BLaER1 (cell line): ENCODE results near the gene NTM.

ENCODE experiments used
- H3K27ac ChIP-seq: shearing (Covaris generic); formaldehyde crosslinking; 2 replicates; pipeline ENCODE4 v1.8.1; 2022
- H3K27me3 ChIP-seq: shearing (Covaris generic); formaldehyde crosslinking; 2 replicates; pipeline ENCODE4 v1.8.1; 2022
- H3K36me3 ChIP-seq: shearing (Covaris generic); formaldehyde crosslinking; 2 replicates; pipeline ENCODE4 v1.8.1; 2022
- H3K4me1 ChIP-seq: shearing (Covaris generic); formaldehyde crosslinking; 2 replicates; pipeline ENCODE4 v1.8.1; 2022
- H3K4me2 ChIP-seq: shearing (Covaris generic); formaldehyde crosslinking; 2 replicates; pipeline ENCODE4 v1.8.1; 2022
- H3K4me3 ChIP-seq: shearing (Covaris generic); formaldehyde crosslinking; 2 replicates; pipeline ENCODE4 v1.8.1; 2022
- H3K9ac ChIP-seq: shearing (Covaris generic); formaldehyde crosslinking; 2 replicates; pipeline ENCODE4 v1.8.1; 2022
- H3K9me3 ChIP-seq: shearing (Covaris generic); formaldehyde crosslinking; 2 replicates; pipeline ENCODE4 v1.8.1; 2022
- H4K20me1 ChIP-seq: shearing (Covaris generic); formaldehyde crosslinking; 2 replicates; pipeline ENCODE4 v1.8.1; 2022
- Cebpa-rat ChIP-seq: shearing (Covaris generic); IDR thresholded peaks from 2 replicates; pipeline ENCODE4 v1.8.1; 2022

NTM gene

DNA sequence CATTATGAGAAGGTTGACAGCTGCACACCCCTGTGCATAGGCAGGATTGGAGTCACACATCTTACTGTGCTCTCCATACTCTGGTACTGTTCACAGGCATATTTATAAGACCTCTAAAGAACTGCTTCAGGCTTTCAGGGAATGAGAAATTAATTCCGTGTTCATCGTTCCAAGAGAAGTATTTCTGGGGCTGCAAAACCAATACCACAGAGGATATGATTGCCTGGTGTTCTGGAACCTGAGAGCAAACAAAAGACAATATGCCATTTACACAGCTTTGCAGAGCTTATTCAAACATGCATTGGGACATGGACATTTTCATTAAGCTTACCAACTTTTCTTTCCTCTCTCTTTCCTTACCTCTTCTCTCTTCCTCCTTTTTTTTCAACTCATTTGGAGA is 388.7 kb downstream of the NTM start:
- no peak overlapping the region for H3K4me3 ChIP-seq
- H3K9me3 ChIP-seq: no peaks in the 10 kb centered on the region
- no peaks in the 10 kb centered on the region for H3K36me3 ChIP-seq
- H3K27ac ChIP-seq: no peak overlapping the region
- H3K4me2 ChIP-seq: no peak overlapping the region
- H3K4me1 ChIP-seq: no peaks in the 10 kb centered on the region
- H3K27me3 ChIP-seq: no peaks in the 10 kb centered on the region
- H4K20me1 ChIP-seq: no peaks in the 10 kb centered on the region
- no peak for TF ChIP-seq Cebpa-rat
- no peak overlapping the region for H3K9ac ChIP-seq

DNA sequence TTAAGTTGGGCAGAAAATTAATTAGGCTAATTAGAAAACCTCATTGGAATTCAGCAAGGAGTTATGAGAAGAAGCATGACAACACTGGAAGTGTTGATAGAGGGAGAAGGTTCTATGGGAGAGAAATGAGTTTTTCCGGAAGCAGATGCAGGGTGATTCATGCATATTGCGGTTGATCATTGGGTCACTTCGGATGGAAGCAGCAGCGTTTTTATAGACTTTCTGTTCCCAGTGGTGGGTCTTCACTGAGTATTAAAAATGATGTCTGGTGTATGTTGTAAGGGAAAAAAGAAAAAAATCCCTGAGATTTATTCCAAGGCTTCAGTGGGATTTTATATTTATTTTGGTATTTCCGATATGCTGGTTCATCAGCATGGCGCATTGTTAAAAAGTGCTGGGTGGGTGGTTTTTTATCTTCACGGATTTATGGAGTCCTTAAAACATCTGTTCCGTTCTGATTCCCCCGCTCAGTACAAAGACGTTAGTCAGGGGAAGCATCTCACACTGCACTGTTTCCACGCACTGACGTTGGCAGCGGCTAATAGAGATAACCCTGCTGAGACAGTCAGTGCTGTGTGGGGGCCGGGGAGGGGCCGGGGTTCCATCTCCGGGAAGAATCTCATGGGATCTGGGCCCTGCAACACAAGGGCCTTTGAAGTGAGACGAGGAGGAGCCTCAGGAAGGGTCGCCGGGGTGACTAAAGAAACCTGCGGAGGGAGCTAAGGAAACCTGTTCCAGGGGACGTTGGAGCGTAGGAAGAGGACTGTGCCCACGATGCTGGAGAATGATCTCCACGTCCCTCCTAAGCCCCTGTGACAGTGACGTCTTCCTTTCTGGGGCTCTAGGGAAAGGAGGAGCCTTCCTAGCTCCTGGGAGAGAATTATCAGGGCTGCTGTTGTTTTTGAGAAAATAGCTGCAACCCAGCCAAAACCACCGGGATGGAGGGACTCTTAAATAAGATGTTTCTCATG is 390.0 kb downstream of the NTM start:
- H3K9ac ChIP-seq: no peak overlapping the region

DNA sequence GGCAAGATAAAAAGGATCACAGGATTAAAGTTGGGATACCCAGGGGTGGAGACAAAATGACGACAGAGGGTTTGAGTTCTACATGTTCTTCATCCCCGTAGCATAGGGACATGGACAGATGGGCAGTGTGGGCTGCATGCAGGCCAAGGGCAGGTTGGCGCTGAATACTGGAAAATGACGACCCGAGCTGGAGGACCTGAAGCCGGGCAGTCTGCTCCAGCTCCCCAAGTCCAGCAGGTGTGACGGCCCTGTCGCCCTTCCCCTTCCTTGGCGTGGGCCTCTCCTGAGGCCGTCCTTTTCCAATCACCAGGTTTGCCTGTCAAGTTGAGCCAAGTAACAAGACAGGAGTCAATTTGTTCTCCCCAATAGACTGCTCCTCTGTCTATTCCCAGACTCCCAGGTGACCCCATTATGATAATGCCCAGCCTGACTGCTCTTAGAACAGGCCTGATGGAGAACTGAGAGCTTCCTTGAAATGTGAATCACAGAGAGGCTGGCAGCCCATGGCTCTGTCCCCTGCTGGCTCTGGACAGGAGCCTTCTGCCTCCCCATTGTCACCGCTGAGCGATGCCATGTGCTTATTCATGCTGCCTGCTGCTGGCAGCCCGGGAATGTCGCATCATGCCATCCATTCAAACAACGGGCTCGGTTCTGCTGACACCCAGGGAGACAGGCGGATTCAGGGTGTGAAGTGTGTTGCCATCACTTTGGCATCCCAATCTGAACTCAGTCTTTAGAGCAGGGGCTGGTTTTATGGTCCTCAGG is 392.1 kb downstream of the NTM start:
- Histone ChIP-seq H3K36me3 (no peaks in the 10 kb centered on the region), H3K4me1 (no peaks in the 10 kb centered on the region), H3K4me3 (no peak overlapping the region), H3K9ac (no peak overlapping the region), H3K27me3 (no peaks in the 10 kb centered on the region), H3K27ac (no peak overlapping the region), H3K4me2 (no peak overlapping the region), H4K20me1 (no peaks in the 10 kb centered on the region), H3K9me3 (no peaks in the 10 kb centered on the region)
- TF ChIP-seq Cebpa-rat: no peak

More for the DNA sequence above, 390.0 kb downstream of the NTM start:
- Histone ChIP-seq H3K9me3 (no peaks in the 10 kb centered on the region), H3K27me3 (no peaks in the 10 kb centered on the region), H3K4me2 (no peak overlapping the region), H3K36me3 (no peaks in the 10 kb centered on the region), H3K4me1 (no peaks in the 10 kb centered on the region), H3K27ac (no peak overlapping the region), H4K20me1 (no peaks in the 10 kb centered on the region), H3K4me3 (no peak overlapping the region)
- no peak for TF ChIP-seq Cebpa-rat

DNA sequence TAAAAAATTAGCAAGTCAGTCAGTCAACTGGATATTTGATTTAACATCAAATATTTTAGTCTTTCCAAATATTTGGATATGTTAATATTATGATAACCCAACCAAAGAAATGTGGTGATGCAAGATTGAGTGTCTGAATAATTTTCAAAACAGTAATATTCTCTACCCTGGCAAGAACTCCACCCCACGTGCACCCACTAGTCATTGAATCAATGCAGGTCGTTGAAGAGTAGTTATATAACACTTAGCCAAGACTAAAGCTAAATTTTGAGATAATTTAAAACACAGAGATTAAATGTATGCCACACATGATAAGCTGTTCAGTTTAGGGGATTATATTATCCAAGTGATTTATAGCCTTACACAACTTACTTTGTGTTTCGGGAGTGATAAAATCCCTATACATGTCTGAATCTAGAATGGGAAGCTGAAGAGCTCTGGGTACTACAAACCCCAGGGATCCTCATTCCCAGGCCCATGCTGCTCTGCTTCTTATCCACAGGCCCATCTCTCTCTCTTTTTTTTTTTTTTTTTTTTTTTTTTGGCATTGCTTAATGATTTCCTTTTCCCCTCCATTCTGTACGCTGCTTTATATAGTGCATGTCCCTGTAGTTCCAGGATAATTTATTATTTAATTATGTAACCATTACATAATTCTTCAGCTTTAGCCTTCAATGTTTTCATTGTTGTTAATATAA is 392.9 kb downstream of the NTM start:
- H3K36me3 ChIP-seq: no peaks in the 10 kb centered on the region
- H3K4me1 ChIP-seq: no peaks in the 10 kb centered on the region

DNA sequence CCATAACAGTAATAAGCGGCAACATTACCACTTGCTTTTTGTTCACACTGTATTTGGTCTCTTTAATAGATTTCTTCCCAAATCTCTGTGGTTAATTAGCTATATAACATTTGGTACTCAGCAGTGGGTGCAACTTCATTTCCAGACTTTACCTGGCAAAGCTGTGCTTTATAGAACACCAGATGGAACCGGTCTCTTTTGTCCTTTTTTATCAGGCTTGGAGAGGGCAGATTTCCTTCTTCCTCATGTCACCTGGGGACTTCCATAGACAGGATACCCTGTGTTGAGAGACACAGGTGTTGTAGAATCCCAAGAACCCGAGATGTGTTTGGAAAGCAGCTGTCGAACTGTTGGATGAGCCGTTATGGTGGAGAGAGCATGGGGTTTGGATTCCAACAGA is 393.7 kb downstream of the NTM start:
- Histone ChIP-seq H3K27ac (no peak overlapping the region), H3K4me3 (no peak overlapping the region), H3K27me3 (no peaks in the 10 kb centered on the region), H3K9ac (no peak overlapping the region), H3K36me3 (no peaks in the 10 kb centered on the region), H3K4me2 (no peak overlapping the region), H4K20me1 (no peaks in the 10 kb centered on the region), H3K4me1 (no peaks in the 10 kb centered on the region), H3K9me3 (no peaks in the 10 kb centered on the region)
- no peak for TF ChIP-seq Cebpa-rat

More for the DNA sequence above, 392.9 kb downstream of the NTM start:
- Histone ChIP-seq H4K20me1 (no peaks in the 10 kb centered on the region), H3K27ac (no peak overlapping the region), H3K9ac (no peak overlapping the region), H3K4me3 (no peak overlapping the region), H3K4me2 (no peak overlapping the region), H3K27me3 (no peaks in the 10 kb centered on the region), H3K9me3 (no peaks in the 10 kb centered on the region)
- no peak for TF ChIP-seq Cebpa-rat

DNA sequence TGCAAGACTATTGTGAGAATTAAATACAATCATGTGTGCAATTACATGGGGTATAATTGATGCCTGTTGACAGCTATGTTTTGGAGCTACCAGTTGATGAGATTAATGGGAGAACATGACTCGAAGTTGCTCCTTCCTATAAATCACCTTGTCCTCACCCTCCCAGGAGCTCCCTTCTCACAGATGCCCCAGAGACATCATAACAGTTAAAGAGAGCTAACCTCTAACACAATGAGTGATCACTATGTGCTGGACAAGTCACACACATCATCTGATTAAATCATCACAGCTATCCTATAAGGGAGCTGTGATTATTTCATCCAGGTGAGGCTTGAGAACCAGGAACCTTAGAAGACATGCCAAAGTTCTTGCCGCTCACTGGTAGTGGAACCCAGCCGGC is 394.2 kb downstream of the NTM start:
- Histone ChIP-seq H3K9me3 (no peaks in the 10 kb centered on the region), H3K27ac (no peak overlapping the region), H3K9ac (no peak overlapping the region), H3K36me3 (no peaks in the 10 kb centered on the region), H3K4me3 (no peak overlapping the region), H4K20me1 (no peaks in the 10 kb centered on the region), H3K4me1 (no peaks in the 10 kb centered on the region), H3K4me2 (no peak overlapping the region), H3K27me3 (no peaks in the 10 kb centered on the region)
- TF ChIP-seq Cebpa-rat: no peak

DNA sequence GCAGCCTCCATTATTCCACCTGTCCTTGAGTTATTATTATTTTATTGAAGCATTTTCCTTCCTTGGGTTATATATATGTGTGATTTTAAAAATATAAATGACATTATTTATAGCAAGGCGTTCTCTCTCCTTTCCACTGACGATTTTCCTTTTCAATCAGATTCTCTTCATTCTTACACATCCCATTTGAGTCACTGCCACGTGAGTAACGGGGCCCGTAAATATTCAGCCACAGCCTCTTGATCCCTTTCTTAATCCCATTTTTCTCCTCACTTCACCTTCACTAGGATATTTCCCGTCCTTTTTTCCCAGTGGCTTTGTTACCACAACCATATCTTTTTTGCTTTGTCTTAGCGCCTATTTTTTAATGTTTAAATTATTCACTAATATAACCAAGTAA is 396.2 kb downstream of the NTM start:
- no peaks in the 10 kb centered on the region for H4K20me1 ChIP-seq
- no peak for TF ChIP-seq Cebpa-rat
- H3K27ac ChIP-seq: no peak overlapping the region
- H3K4me2 ChIP-seq: no peak overlapping the region
- no peaks in the 10 kb centered on the region for H3K4me1 ChIP-seq
- no peaks in the 10 kb centered on the region for H3K36me3 ChIP-seq
- no peaks in the 10 kb centered on the region for H3K27me3 ChIP-seq
- H3K4me3 ChIP-seq: no peak overlapping the region
- H3K9me3 ChIP-seq: no peaks in the 10 kb centered on the region
- no peak overlapping the region for H3K9ac ChIP-seq

DNA sequence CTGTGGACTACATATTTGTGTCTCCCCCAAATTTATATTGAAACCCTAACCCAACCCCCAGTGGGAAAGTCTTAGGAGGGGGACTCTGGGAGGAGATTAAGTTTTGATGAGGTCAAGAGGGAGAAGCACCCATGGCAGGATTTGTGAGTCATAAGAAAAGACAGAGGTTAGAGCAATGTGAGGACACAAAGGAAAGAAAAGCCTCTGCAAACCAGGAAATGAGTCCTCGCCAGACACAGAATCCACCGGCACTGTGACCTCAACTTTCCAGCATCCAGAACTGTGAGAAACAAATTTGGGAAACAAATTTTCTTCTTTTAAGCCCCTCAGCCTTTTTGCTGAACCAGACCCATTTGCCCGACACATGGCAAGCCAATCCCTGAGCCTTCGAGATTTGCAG is 397.0 kb downstream of the NTM start:
- Histone ChIP-seq H3K4me3 (no peak overlapping the region), H3K9ac (no peak overlapping the region), H4K20me1 (no peaks in the 10 kb centered on the region), H3K9me3 (no peaks in the 10 kb centered on the region), H3K4me2 (no peak overlapping the region), H3K27ac (no peak overlapping the region), H3K4me1 (no peaks in the 10 kb centered on the region), H3K27me3 (no peaks in the 10 kb centered on the region), H3K36me3 (no peaks in the 10 kb centered on the region)
- no peak for TF ChIP-seq Cebpa-rat

DNA sequence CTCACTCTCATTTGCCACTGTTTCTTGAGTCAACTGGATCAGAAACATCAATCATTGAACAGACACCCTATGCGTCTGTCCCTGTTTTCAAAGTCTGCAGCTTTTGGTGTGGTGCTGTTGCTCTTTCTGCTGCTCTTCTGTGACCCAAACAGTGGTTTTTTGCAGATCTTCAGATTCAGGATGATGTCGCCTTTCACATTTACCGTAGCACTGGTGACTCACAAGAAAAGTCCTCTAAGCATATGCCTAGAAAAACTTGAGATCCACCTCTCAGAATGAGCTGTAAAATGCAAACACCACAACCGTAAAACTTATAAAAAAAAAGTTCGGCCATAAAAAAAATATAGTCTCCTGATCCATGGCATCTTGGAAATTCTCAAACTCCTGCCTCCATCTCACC is 400.4 kb downstream of the NTM start:
- Histone ChIP-seq H3K4me3 (no peak overlapping the region), H4K20me1 (no peaks in the 10 kb centered on the region), H3K27ac (no peak overlapping the region), H3K9me3 (no peaks in the 10 kb centered on the region), H3K4me2 (no peak overlapping the region), H3K36me3 (no peaks in the 10 kb centered on the region), H3K27me3 (no peaks in the 10 kb centered on the region), H3K4me1 (no peaks in the 10 kb centered on the region), H3K9ac (no peak overlapping the region)
- TF ChIP-seq Cebpa-rat: no peak
